ENCODE data around the gene STK39.

The STK39 gene

DNA sequence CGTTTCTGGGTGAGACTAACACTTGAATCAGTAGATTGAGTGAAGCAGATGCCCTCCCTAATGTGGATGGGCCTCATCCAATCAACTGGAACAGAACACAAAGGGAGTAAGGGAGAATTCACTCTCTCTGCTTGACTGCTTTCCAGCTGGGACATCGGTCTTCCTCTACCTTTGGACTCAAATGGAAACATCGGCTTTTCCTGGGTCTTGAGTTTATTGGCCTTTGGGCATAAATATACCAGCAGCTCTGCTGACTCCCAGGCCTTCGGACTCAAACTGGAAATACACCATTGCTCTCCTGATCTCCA lies 311.6 kb downstream of the STK39 start:
- TF ChIP-seq, protein P1, sequence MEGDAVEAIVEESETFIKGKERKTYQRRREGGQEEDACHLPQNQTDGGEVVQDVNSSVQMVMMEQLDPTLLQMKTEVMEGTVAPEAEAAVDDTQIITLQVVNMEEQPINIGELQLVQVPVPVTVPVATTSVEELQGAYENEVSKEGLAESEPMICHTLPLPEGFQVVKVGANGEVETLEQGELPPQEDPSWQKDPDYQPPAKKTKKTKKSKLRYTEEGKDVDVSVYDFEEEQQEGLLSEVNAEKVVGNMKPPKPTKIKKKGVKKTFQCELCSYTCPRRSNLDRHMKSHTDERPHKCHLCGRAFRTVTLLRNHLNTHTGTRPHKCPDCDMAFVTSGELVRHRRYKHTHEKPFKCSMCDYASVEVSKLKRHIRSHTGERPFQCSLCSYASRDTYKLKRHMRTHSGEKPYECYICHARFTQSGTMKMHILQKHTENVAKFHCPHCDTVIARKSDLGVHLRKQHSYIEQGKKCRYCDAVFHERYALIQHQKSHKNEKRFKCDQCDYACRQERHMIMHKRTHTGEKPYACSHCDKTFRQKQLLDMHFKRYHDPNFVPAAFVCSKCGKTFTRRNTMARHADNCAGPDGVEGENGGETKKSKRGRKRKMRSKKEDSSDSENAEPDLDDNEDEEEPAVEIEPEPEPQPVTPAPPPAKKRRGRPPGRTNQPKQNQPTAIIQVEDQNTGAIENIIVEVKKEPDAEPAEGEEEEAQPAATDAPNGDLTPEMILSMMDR (IDR thresholded peaks at IDR 0.05; ENCODE audit: extremely low read depth, insufficient read depth, missing control alignments) = no peak
- DNase-seq (ENCODE audit: low spot score) = no peak
- in situ Hi-C loops (cut with MboI; ENCODE audit: low pct_unique_long_range_greater_than_20kb, low sequenced_read_pairs, unreplicated experiment) = no loop called here

DNA sequence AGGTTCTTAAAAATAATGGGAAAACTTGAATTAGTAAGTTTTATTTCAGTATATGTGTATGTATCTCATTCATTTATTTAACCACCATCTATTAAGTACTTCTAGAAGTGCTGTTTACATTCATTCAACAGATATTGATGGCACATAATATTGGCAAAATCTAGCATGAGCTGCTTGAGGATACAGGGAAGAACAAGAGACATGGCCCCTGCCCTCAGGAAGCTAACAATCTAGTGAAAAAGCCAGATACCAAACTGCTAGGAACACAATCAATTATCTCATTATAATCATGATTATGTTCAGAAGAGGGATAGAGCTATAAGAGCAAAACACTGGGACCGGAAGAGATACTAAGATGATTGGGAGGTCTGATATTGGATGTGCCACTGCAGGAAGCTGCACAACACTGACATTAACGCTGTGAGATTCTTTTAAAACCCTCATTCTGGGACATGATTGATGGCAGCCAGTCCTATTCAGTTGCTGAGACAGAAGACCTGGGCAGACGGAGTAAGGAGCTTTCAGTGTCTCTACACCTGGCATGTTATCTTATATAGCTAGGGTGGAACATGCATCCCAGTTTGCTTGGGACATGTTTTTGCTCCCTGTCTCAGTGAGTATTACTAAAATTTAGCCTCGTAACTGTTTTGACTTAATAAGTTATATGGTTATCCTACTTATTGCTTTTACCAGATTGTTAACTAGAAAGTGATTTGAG lies 314.1 kb downstream of the STK39 start:
- no peak for DNase-seq (ENCODE audit: low spot score)
- in situ Hi-C loops (cut with MboI; ENCODE audit: low pct_unique_long_range_greater_than_20kb, low sequenced_read_pairs, unreplicated experiment) = no loop called here
- TF ChIP-seq, protein P1 (IDR thresholded peaks at IDR 0.05; ENCODE audit: extremely low read depth, insufficient read depth, missing control alignments) = no peak

DNA sequence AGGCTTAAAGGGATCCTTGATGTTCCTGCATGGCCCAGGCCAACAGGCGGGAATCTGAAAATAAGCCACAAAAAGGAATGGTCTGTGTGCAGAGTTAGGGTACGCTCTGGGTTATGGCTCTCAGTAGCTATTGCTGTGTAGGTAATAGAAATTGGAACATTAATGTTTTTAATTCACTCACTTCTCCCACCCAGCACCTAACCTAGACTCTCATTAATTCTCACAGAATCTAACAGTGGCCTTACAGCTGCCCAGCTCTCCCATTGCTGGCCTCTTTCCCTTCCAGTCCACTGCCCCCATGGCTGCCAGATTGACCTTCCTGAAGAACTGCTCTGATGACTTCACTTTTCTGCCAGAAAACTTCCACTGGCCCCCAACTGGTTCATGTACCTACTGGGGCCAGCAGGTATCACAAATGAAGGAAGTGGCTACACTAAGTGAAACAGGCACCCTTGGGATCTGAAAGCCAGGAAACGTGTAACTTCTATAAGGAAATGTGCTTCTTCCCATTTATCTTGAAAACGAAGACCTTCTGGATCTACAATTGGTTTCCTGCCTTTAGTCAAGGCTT lies 315.2 kb downstream of the STK39 start:
- TF ChIP-seq, protein P1 (IDR thresholded peaks at IDR 0.05; ENCODE audit: extremely low read depth, insufficient read depth, missing control alignments) = no peak
- in situ Hi-C loops (cut with MboI; ENCODE audit: low pct_unique_long_range_greater_than_20kb, low sequenced_read_pairs, unreplicated experiment) = no loop called here
- DNase-seq (ENCODE audit: low spot score) = no peak

DNA sequence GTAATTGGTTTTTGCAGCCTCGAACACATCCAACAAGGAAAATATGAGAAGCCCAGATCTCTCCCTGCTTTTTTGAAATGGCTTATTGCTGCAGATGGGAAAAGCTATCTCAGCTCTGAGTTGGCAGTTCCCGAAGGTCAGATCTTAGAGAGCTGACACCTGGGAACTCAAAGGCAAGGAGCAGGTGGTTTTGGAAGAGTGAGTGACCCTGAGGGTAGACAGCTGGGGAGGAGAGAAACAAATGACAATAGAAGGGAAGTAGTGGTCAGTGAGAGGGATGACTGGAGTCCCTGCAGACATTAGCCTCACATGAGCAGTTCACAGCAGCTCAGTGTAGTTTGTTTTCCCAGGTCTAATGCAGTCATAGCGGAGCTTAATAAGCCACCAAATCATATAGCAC lies 317.9 kb downstream of the STK39 start:
- TF ChIP-seq, protein P1 (IDR thresholded peaks at IDR 0.05; ENCODE audit: extremely low read depth, insufficient read depth, missing control alignments) = no peak
- no peak for DNase-seq (ENCODE audit: low spot score)

DNA sequence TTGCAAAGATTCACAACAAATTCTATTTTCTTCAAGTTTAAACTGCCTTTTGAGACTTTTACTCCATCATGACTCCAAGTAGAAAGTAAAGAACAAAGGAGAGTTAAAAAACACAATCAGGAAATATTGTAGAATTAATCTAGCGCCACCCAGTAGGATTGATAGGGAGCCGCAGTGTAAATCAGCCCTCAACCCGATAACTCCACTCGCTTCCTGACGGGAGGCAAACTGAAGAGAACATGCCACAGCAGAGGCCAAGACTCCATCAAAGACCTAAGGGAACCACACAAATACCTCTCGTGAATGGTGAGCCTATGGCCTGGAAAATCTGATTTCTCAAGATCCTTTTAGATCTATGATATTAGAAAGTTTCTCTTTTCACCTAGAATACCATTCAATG lies 319.0 kb downstream of the STK39 start:
- no peak for DNase-seq (ENCODE audit: low spot score)
- in situ Hi-C loops (cut with MboI; ENCODE audit: low pct_unique_long_range_greater_than_20kb, low sequenced_read_pairs, unreplicated experiment) = no loop called here
- TF ChIP-seq, protein P1 (IDR thresholded peaks at IDR 0.05; ENCODE audit: extremely low read depth, insufficient read depth, missing control alignments) = no peak

More for the DNA sequence above, 317.9 kb downstream of the STK39 start:
- in situ Hi-C loops (cut with MboI; ENCODE audit: low pct_unique_long_range_greater_than_20kb, low sequenced_read_pairs, unreplicated experiment) = no loop called here

DNA sequence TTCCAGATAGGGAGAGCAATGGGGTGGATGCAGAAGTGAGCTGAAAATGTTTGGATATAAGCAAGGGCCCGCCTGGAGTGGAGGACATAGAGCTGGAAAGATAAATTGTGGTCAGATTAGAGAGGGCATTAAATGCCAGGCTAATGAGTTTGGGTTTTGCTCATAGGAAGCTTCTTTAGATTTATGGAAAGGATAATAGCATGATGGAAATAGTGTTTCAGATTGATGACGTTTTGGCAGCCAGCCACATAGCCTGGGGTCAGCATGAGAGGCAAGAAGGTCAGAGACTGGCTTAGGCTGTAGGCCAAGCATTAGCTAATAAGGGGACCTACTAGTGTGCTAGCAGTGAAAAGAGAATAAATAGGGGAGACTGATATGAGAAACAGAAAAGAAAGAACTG lies 321.6 kb downstream of the STK39 start:
- in situ Hi-C loops (cut with MboI; ENCODE audit: low pct_unique_long_range_greater_than_20kb, low sequenced_read_pairs, unreplicated experiment) = no loop called here
- DNase-seq (ENCODE audit: low spot score) = no peak
- TF ChIP-seq, protein P1 (IDR thresholded peaks at IDR 0.05; ENCODE audit: extremely low read depth, insufficient read depth, missing control alignments) = no peak
